SU-DHL-6 (cell line): ENCODE data around the gene PDCD5.

ENCODE experiments used
- EZH2phosphoT487 ChIP-seq: fragments of 200-600 bp; sonication (generic), shearing (Covaris generic); conservative IDR thresholded peaks from 2 replicates; pipeline ENCODE4 v1.6.1; 2018; ENCODE audit warnings: mild to moderate bottlenecking, antibody characterized with exemption, low read length, moderate library complexity, mixed read lengths
- TF ChIP-seq, protein P1 (sequence below): fragments of 200-600 bp; sonication (generic); IDR thresholded peaks from one replicate; pipeline ENCODE4 v1.5.1; 2017; ENCODE audit warnings: antibody characterized with exemption, mild to moderate bottlenecking, low read length, moderate library complexity; ENCODE audit not compliant: insufficient read depth, poor library complexity, severe bottlenecking

GRCh38 chr19:32566246-32566830 is 14.7 kb upstream of the PDCD5 start:
- TF ChIP-seq, protein P1, sequence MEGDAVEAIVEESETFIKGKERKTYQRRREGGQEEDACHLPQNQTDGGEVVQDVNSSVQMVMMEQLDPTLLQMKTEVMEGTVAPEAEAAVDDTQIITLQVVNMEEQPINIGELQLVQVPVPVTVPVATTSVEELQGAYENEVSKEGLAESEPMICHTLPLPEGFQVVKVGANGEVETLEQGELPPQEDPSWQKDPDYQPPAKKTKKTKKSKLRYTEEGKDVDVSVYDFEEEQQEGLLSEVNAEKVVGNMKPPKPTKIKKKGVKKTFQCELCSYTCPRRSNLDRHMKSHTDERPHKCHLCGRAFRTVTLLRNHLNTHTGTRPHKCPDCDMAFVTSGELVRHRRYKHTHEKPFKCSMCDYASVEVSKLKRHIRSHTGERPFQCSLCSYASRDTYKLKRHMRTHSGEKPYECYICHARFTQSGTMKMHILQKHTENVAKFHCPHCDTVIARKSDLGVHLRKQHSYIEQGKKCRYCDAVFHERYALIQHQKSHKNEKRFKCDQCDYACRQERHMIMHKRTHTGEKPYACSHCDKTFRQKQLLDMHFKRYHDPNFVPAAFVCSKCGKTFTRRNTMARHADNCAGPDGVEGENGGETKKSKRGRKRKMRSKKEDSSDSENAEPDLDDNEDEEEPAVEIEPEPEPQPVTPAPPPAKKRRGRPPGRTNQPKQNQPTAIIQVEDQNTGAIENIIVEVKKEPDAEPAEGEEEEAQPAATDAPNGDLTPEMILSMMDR = no peak
- no peak for TF ChIP-seq EZH2phosphoT487
